GM20431 (cell line): ENCODE results near the gene SMG6.

Source experiments
- in situ Hi-C: fragments of 300-500 bp; cut with MseI, MboI; formaldehyde crosslinking; loops from one replicate; pipeline ENCODE4 v1.15.0; 2020; ENCODE audit warnings: low sequenced_read_pairs; ENCODE audit not compliant: unreplicated experiment

Gene SMG6

DNA sequence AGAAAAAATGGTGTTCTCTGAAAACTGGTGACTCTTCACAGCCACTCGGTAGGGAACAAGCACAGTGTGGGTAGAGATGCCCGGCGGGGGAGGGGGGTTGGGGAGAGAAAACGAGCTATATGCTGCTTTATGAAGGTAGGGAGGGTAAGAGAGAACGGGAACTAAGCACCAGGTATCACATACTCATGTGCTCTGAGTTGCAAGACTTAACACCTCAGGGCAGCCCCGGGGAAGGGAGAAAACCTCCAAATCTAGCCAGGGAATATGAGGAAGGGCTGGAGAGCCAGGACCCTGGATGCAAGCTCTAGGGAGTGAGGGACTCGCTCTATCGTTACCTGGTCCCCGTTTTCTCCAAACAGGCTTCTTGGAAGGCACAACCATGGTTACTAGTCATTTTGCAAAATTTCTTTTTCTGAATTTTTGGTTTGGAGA lies 213.4 kb downstream of the SMG6 start:
- in situ Hi-C loops: no loop called here

DNA sequence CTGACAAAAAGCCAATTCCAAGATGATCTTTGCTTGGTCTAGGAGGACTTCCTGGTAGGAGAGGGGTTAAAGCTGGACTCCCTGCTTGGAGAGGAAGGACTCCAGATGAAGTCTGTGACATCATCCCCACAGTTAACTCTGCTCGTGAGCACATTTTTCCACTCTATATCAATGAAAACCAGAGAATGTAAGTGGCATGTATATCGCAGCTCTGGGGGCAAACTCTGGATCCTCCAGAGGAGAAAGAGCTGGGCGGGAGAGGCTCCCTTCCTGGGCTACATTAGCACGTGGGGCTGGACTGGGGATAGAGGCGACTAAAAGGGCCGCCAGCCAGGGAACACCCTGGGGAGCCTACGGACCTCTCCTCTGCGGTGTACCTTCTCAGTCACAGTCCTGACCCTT lies 214.6 kb downstream of the SMG6 start:
- in situ Hi-C loops: no loop called here

DNA sequence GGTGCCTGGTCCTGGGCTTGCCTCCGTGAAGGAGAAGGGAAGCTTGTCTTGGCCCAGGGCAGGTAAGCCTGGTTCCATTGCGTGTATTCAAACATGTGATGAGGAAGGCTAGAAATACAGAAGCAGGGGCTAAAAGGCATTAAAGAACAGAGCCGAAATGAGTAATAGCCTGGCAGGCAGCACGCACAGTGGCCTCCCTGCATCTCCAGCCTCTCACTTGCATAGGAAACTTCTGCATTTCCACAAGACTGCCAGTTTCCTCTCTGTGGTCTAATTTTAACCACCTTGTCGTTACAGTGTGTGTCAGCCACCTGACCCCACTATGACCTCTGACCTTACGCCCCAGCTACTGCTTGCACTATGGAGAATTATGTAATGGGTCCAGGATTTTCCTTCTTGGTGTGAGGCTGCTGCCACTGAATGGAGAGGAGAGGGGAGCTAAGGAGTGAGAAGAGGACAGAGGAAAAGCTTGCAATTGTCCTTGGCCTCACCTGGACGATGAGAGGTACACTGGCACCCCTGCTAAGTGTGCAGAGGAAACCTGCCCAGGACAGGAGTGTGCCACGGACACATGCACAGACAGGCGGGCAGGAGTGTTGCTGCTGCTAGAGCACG lies 215.9 kb downstream of the SMG6 start:
- in situ Hi-C loops: no loop called here

DNA sequence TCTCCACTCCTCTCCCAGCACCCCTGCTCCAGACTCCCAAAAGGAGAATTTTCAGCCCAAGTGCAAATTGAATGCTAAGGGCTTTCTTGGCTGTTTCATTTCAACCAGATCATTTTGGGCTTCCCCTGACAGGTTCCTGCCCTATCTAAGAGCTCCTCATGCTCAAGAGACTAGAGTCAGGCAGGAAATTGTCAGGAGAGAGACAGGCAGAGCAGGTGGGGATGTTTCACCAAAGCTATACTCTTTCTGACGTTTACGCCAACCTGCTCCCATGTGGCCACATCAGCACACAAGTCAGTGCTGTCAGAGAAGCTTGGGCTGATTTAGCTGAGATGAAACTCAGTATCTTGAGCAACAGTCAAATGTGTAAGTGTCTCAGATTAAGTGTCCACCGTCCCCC lies 217.3 kb downstream of the SMG6 start:
- in situ Hi-C loops: no loop called here

DNA sequence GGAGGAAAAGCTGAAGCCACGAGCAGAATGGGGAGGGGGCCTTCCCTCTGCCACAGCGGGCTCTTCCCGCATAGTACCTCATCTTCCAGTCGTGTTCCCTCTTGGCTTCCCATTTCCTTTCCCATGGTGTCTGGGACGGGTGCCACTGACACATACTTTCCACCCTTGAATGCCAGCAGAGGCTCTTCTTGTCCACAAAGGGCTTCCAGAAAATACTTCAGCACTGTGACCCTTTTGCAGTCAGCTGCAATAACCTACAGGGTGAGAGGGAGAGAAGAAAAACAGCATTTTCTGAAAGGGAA lies 218.0 kb downstream of the SMG6 start:
- in situ Hi-C loops: no loop called here

DNA sequence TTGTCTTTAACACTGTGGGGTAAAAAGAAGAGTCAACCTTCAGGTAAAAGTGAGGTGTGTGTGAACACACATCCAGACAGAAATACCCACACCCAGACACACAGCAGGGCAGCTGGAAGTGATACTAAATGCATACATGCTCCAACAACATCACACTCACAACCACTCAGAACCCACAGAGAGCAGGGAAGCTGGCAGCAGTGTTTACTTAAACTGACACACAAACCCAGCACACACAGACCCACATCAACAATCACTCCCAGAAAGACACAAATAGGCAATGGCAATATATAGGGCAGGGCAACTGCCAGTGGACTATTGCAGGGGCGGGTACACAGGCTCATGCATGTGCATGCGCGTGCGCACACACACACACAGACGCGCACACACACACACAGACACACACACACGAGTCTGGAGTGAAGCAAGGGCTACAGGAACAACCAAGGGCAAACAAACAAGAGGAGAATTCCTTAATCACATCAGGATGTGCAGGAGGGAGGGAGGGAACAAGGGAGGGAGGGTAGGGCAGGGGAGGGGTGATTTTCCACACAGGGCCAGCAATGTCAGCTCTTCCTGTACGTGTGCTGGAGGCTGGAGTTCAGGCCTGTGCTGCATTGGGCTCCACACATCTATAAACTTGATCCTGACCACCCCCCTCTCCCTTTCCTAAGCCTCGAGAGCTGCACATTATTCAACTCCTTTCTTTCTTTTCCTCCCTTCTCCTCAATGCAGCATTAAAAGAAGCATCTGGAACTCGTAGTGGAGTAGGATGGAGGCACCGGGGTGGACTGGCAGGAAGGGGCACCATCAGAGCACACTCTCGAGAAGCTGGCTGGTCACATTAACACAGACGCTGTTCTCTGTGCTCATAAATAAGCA lies 218.6 kb downstream of the SMG6 start:
- in situ Hi-C loops: no loop called here

DNA sequence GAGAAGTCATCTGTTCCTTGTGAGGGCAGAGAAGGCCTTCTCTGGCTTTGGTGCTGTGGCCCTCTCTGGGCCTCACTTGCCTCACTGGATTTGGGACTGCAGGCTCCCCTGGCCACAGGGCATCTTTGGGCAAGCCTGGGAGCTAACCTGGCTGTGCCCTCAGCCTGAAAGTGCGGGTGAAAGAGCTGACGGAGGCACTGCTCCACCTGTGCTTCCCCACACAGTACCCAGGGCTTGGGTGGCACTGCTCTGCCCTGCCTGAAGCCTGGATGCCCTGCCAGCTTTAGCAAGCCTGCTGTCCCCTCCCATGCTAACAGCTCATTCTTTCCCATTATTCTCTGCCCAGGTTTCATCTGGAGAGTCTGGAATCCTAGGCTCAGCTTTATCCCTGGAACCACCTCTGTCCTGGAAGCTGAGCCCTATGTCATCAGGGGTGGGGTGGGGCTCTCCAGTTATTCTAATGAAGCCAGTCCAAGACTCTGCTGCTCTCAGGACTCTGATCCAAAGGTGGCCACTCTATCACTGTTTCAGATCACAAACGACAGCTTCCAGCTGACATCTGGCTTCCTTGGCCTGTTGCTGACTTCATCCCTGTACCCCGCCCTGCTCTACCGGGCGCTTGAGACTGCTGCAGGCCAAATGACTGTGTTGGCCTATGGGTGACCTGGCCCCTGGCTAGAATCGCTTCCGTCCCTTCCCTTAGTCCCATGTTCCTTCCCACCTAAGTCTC lies 219.4 kb downstream of the SMG6 start:
- in situ Hi-C loops: no loop called here

DNA sequence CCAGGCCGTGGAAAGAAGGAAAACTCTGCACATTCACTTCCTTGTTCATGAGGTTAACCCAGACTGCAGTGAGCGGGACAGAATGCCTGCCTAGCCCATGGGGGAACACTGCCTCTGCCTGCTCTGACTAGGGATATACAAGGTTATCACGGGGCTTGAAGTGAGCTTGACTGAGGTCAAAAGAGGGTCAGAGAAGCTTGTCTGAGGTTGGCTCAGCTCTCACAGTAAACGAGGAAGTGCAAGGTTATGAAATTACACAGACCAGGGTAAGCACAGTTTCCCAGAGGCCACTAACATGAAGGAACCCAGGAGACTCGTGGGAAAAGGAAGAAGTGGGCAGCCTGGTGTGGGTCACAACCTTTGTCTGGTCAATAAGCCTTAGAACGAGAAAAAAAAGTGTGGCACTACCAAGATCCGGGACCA lies 220.0 kb downstream of the SMG6 start:
- in situ Hi-C loops: no loop called here

DNA sequence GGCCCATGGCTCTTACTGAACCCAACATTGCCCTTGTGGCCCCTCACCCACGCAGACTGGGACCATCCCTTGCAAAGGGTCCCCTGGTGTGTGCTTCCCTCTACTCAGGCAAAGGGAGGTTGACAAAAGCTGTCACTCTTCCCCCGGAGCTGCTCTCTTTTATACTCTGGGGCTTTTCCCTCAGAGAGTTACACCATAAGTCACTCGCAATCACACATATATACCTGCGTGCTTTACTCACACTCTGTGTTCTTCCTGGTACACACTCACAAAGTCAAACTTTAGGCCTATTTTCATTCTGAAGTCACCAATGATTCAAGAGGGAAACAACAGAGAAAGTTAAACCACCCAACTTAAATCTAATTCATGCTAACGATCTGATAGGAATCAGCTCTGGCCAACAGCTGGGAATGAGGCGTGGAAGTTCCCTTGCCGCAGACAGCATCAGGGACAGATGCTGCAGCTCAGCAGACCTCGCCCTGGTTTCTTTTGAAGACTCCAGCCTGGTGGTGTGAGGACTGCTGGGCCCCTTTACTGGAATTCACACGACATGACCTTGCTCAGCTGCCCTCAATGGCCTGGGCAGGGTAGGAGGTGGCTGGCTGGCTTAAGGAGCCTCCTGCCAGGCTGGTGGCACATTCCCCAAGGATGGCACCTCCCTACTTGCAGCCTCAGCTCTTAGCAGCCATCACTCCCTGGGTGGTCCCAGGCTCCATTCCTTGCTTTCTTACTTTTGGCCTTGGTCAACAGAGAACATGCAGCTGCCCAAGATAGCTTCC lies 221.4 kb downstream of the SMG6 start:
- in situ Hi-C loops: no loop called here

DNA sequence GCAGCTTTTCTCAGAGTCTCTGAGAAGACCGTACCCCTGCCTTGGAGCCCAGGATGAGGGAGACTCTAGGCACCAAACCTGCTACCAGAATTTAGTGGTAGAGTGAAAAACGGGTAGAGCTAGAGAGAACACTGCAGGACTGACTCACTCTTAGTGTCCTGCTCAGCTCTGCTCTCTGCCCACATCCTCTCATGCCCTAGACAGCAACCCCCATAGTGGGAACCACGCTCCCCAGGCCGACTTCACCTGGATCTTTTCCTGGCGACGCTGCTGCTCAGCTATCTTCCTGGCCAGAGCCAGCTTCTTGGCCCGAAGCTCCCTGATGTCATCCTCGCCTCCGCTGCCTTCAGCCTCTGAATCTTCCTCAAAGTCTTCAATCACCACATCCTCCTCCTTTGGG lies 222.0 kb downstream of the SMG6 start:
- in situ Hi-C loops: no loop called here

DNA sequence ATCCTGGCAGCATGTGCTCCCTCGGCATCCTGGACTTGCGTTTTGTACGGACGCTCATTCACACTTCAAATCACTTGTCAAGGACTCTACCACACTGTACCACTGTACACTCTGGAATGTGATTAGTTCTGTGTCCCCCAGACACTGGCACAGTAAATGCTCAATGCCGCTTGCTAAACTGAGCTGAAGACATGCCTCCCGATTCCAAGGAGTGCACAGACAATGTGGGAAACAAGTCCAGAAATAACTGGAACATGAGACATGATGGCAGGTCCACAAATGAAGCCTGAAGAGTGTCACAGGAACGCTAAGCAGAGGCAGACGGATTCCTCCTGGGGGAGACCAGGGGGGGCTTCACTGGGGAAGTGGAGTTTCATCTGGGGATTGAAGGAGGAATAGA lies 226.5 kb downstream of the SMG6 start:
- in situ Hi-C loops: no loop called here

DNA sequence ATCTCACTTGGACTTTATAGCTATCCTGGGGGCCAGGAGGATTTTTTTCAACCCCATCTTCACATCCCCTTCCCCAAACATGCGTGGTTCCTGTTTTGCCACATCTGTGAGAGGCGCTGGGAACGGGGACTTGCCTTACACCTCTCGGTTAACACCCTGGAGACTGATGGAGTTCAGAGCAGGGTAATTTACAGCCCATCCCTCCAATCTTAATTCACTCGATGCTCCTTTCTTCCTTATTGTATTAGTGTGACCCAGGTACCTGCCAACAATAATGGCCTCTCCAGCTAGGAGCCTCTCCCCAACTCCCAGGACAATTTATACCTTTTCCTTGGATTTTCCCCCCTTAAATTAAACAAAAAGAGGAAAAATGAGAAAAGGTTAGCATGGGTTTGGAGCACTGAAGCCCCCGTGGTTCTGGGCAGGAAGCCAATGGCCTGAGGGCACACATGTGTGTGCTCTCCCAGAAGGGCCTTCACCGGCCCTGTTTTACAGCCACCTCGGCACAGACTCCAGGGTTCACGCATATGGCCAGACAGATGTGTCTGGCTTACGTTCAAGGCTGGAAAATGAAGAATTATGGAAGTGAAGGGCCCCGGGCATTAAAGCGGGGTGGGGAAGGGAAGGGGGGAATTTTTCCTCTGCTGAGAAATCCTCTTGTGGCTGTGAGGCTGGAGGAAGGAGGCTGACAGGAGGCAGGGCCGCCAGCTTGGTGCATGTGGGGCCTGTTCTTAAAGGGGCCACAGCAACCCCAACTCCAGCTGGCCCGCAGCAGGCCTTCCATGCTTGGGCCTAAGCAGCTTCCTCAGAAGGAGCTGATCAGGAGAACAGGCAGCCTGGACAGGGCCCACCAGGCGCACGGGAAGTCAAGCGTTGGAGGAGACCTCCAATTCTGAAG lies 227.2 kb downstream of the SMG6 start:
- in situ Hi-C loops: no loop called here

DNA sequence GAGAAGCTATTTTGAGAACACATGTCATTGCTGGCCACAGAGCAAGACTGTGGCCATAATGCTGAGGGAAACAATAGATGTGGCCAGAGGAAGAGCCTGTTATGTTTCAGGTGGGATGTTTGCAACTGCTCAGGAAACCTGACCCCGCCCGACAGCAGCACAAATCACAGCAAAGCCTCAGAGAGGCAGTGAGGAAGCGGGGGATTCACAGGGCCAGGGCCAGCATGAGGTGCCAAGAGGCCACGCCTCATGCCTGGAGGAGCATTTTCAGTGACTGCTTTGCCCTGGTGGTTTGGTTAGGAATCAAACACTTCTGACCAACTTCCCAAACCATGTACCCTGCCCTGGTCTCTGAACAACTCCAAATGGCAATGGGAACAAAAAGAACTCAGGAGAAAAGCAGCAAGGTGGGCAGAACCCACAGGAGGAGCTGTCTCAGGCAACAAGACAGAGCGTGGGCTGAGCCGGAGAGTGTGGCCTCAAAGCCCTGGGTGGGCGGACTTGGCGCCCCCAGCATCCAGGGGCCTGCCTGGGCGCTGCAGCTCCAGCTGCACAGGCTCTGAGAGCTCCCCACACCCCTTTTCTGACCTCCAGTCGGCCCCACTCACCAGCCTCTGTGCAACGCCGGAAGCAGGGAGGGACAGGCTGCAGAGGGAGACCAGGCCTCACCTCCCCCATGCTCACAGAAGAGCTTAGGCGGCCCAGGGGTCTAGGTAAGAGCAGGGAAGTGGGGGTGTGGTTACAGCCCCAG lies 228.1 kb downstream of the SMG6 start:
- in situ Hi-C loops: no loop called here

DNA sequence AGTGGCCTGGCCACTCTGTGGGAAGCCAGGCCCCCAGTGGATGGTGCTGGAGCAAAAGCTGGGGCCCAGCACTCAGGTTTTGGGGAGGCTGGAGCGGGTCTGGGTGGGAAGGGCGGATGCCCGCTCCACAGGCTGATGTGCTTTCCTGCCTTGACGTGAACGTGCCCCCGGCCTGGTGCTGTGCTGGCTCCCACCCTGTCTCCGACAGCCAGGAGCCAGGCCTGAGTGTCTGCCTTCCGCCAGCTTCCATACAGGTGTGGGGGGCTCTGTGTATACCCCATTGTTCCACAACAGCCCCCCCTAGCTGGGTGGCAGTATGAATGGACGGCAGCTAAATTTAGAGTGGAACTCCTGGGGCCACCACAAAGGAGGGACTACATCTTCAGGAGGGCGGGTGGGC lies 228.7 kb downstream of the SMG6 start:
- in situ Hi-C loops: no loop called here

DNA sequence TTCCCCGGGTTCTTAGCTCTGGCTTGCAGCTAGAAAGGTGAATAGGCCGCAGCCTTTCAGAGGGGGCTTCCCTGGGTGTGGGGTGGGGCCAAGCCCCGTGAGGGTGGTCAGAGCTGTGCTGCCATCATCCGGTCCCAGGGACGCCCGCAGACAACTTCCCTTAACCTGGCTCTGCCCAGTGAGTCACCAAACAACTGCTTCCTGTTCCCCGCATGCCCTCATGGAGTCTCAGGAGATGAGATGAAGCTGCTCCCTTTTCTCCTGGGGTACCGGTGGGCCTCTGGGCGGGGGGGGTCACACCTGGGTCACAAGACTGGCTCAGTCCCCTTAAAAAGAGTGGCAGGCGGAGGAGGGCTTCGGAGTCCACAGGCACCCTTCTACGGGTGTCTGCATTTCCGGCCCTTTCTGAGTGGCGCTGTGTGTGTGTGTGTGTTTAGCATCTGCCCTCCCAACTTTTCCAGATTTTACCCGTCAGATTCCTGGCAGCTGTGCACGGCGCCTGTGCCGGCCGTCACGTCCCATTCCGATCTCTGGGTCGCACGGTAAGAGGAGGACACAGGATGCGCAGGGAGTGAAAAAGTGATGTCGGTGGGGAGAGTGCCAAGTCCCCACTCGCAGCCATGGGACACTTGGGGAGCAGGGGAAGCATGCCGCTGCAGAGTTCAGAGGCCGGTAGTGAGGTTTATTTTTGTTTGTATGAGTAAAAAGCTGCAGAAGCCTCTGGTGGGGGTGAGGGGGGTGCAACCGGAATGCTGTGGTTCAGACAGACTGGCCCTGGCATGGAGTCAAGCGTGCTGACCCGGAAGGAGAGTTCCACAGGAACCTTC lies 231.9 kb downstream of the SMG6 start:
- in situ Hi-C loops: no loop called here

DNA sequence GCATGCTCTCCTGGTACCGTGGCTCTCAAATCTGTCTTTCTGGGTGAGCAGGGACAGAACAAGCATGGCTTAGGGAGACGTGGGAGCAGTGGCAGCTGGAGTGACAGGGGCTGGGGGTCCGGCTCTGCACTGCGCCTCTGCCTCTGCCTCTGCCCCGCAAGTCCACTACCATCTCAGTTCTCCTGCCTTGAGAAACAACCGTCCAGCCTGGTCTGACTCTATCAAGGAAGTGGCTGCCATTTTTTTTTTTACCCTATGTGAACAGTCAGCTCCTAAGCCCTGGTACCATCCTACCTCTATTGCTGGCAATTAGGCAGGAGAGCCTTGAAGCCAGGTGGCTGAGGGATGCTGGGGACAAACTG lies 232.6 kb downstream of the SMG6 start:
- in situ Hi-C loops: no loop called here

DNA sequence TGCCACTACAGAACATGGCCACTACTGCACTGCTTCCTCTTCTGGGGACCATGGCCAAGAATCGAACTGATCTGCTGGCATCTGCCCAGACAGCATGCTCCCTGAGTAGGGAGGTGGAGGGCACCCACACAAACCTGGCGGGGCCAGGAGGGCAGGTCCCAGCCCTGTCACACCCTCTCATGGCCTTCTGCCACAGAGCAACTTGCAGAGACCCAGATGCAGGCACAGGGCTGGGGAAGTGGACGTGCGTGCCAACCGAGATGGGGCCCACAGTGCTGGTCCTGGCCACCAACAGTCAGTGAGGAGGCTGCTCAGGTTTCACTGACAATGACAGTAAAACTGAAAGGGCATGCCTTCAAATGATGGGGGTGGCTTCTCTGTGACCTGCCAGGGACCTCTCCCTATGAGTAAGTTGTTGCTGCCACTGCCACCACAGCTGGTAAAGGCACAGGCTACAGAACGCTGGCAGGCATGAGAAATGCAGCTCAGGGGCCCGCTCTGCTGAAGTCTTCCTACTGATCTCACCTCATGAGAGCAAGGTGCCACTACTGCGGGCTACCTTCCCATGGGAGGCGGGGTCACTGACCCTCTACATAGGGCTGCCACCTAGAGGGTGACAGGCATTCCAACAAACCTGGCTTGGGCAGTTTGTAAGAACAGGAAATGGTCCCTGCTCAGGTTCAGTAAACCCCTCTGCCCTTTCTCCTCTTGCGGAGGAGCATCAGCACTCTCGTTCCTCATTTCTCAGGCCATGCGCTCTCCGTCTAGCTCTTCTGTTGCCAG lies 233.2 kb downstream of the SMG6 start:
- in situ Hi-C loops: no loop called here
